Naive B cell (primary cell): ENCODE measurements around the gene MPP4. TPM values are rescaled to one million over a fixed set of nuclear protein-coding genes. Genes with fewer than 3 reads are reported as not detected.

Experiments used
- ATAC-seq, 2 donors: fragments of 150-1000 bp; cut with Tn5 transposase; 2 replicates each; pipeline ENCODE4 v1.10.0; 2021; ENCODE audit warnings: low read depth in 2 of 2, mild to moderate bottlenecking in 2 of 2, moderate library complexity in 2 of 2
- DNase-seq: peaks from one replicate; pipeline ENCODE4 v3.0.0; 2022
- H3K27ac Mint-ChIP-seq, 6 donors: one replicate each; pipeline ENCODE4 v1.8.0; 2020 to 2022; ENCODE audit warnings: mild to moderate bottlenecking in 6 of 6, mixed read lengths in 6 of 6, moderate library complexity in 5 of 6, inconsistent platforms in 2 of 6
- H3K27me3 Mint-ChIP-seq, 3 donors: one replicate each; pipeline ENCODE4 v1.8.0; 2021 to 2022; ENCODE audit warnings: mixed read lengths in 3 of 3, mild to moderate bottlenecking in 1 of 3
- H3K36me3 Mint-ChIP-seq, 2 donors: one replicate each; pipeline ENCODE4 v1.8.0; 2020 to 2022; ENCODE audit warnings: mixed read lengths in 2 of 2, inconsistent platforms in 1 of 2, mild to moderate bottlenecking in 1 of 2
- H3K4me1 Mint-ChIP-seq, 3 donors: one replicate each; pipeline ENCODE4 v1.8.0; 2020 to 2022; ENCODE audit warnings: mixed read lengths in 3 of 3, inconsistent platforms in 1 of 3, mild to moderate bottlenecking in 1 of 3, moderate library complexity in 1 of 3
- H3K4me3 Mint-ChIP-seq, 8 donors: one replicate each; pipeline ENCODE4 v1.8.0; 2020 to 2022; ENCODE audit warnings: mild to moderate bottlenecking in 8 of 8, mixed read lengths in 8 of 8, moderate library complexity in 8 of 8, inconsistent platforms in 2 of 8
- H3K9me3 Mint-ChIP-seq, 7 donors: one replicate each; pipeline ENCODE4 v1.8.0; 2020 to 2022; ENCODE audit warnings: mixed read lengths in 7 of 7, mild to moderate bottlenecking in 5 of 7, inconsistent platforms in 2 of 7, moderate library complexity in 1 of 7
- polyA plus RNA-seq, 6 donors: library from polyadenylated mRNA; unstranded; fragments of 300-500 nt; fragmentation: Illumina TruSeq; gene quantifications; one replicate each; pipeline ENCODE4 v1.2.3, GENCODE V29; 2021; ENCODE audit warnings: low read depth in 6 of 6

MPP4 gene
- polyA plus RNA-seq, 6 donors from 2014 or later = not detected

- ATAC-seq (no peak), DNase-seq (no peak)
- Mint-ChIP-seq H3K4me1 (peaks cover 5 to 10% (median 7%) of the 10 kb centered on the region in 3 donors), H3K4me3 (peak overlapping the region in 1 of 8 donors; percentile 30), H3K36me3 (peaks cover 0 to 7% of the 10 kb centered on the region in 2 donors), H3K9me3 (no peaks in the 10 kb centered on the region), H3K27me3 (peaks cover 0 to 5% (median 4%) of the 10 kb centered on the region in 3 donors), H3K27ac (no peak overlapping the region)
These were observed 59.2 kb downstream of the MPP4 start for GRCh38 chr2:201639205-201639604.

- no peak for DNase-seq
- Mint-ChIP-seq H3K27ac (no peak overlapping the region), H3K9me3 (no peaks in the 10 kb centered on the region), H3K36me3 (peaks cover 0 to 7% of the 10 kb centered on the region in 2 donors), H3K27me3 (no peaks in the 10 kb centered on the region), H3K4me3 (no peak overlapping the region), H3K4me1 (peaks cover under 1 to 5% (median 3%) of the 10 kb centered on the region in 3 donors)
- no peak for ATAC-seq
These were observed 60.1 kb downstream of the MPP4 start for GRCh38 chr2:201638326-201638725.

GRCh38 chr2:201633661-201634249, 64.7 kb downstream of the MPP4 start:
- no peaks in the 10 kb centered on the region for H3K4me1 Mint-ChIP-seq
- H3K9me3 Mint-ChIP-seq = peaks cover 0 to 3% (median 0%) of the 10 kb centered on the region in 7 donors

GRCh38 chr2:201631041-201631440, 67.4 kb downstream of the MPP4 start:
- Mint-ChIP-seq H3K36me3 (peaks cover 7 to 14% of the 10 kb centered on the region in 2 donors), H3K27me3 (no peaks in the 10 kb centered on the region), H3K27ac (peak overlapping the region in 1 of 6 donors; percentile 44), H3K9me3 (peaks cover 0 to 3% (median 0%) of the 10 kb centered on the region in 7 donors), H3K4me1 (no peaks in the 10 kb centered on the region), H3K4me3 (no peak overlapping the region)
- DNase-seq (no peak), ATAC-seq (no peak)

More at GRCh38 chr2:201633661-201634249, 64.7 kb downstream of the MPP4 start:
- DNase-seq (no peak), ATAC-seq (no peak)
- Mint-ChIP-seq H3K36me3 (peaks cover 7 to 14% of the 10 kb centered on the region in 2 donors), H3K27me3 (no peaks in the 10 kb centered on the region), H3K4me3 (no peak overlapping the region), H3K27ac (no peak overlapping the region)

- Mint-ChIP-seq H3K9me3 (peaks cover 0 to 3% (median 0%) of the 10 kb centered on the region in 7 donors), H3K4me1 (no peaks in the 10 kb centered on the region), H3K27me3 (no peaks in the 10 kb centered on the region), H3K4me3 (no peak overlapping the region), H3K27ac (no peak overlapping the region), H3K36me3 (peaks cover 7 to 14% of the 10 kb centered on the region in 2 donors)
- ATAC-seq = no peak
- no peak for DNase-seq
These were observed 67.9 kb downstream of the MPP4 start for GRCh38 chr2:201630577-201630976.

GRCh38 chr2:201628545-201628944, 69.9 kb downstream of the MPP4 start:
- no peak overlapping the region for H3K4me3 Mint-ChIP-seq
- peaks cover 0 to 3% (median 0%) of the 10 kb centered on the region in 7 donors for H3K9me3 Mint-ChIP-seq
- H3K4me1 Mint-ChIP-seq = no peaks in the 10 kb centered on the region
- no peak overlapping the region for H3K27ac Mint-ChIP-seq
- no peaks in the 10 kb centered on the region for H3K27me3 Mint-ChIP-seq
- H3K36me3 Mint-ChIP-seq = peaks cover 7% of the 10 kb centered on the region in 2 donors
- ATAC-seq = no peak
- DNase-seq = no peak

GRCh38 chr2:201622306-201622970, 76.0 kb downstream of the MPP4 start:
- H3K36me3 Mint-ChIP-seq = no peaks in the 10 kb centered on the region
- ATAC-seq = no peak
- H3K27me3 Mint-ChIP-seq = no peaks in the 10 kb centered on the region
- no peak for DNase-seq
- H3K27ac Mint-ChIP-seq = peak overlapping the region in 1 of 6 donors; percentile 39
- H3K4me1 Mint-ChIP-seq = no peaks in the 10 kb centered on the region
- H3K9me3 Mint-ChIP-seq = no peaks in the 10 kb centered on the region
- no peak overlapping the region for H3K4me3 Mint-ChIP-seq

- no peak for ATAC-seq
- no peaks in the 10 kb centered on the region for H3K4me1 Mint-ChIP-seq
- no peaks in the 10 kb centered on the region for H3K36me3 Mint-ChIP-seq
- DNase-seq = no peak
- H3K27ac Mint-ChIP-seq = no peak overlapping the region
- no peak overlapping the region for H3K4me3 Mint-ChIP-seq
- peaks cover 0 to 4% (median 0%) of the 10 kb centered on the region in 7 donors for H3K9me3 Mint-ChIP-seq
- H3K27me3 Mint-ChIP-seq = no peaks in the 10 kb centered on the region
These were observed 77.0 kb downstream of the MPP4 start for GRCh38 chr2:201621293-201621999.

- Mint-ChIP-seq H3K27me3 (peaks cover 0 to 9% (median under 1%) of the 10 kb centered on the region in 3 donors), H3K36me3 (no peaks in the 10 kb centered on the region), H3K9me3 (peaks cover 0 to 7% (median 0%) of the 10 kb centered on the region in 7 donors), H3K4me3 (peak overlapping the region in 1 of 8 donors; percentile 82), H3K27ac (no peak overlapping the region), H3K4me1 (no peaks in the 10 kb centered on the region)
- DNase-seq (no peak), ATAC-seq (peak in 1 of 2 donors; percentile 20)
These were observed 79.4 kb downstream of the MPP4 start for GRCh38 chr2:201618744-201619662.

GRCh38 chr2:201608021-201608420, 90.4 kb downstream of the MPP4 start:
- peaks cover 8 to 14% of the 10 kb centered on the region in 2 donors for H3K36me3 Mint-ChIP-seq
- peaks cover 0 to 24% (median 14%) of the 10 kb centered on the region in 7 donors for H3K9me3 Mint-ChIP-seq
- H3K27ac Mint-ChIP-seq = no peak overlapping the region
- ATAC-seq = no peak
- H3K27me3 Mint-ChIP-seq = peaks cover 16 to 52% (median 44%) of the 10 kb centered on the region in 3 donors
- DNase-seq = no peak
- no peaks in the 10 kb centered on the region for H3K4me1 Mint-ChIP-seq
- H3K4me3 Mint-ChIP-seq = no peak overlapping the region

GRCh38 chr2:201607568-201607967, 90.9 kb downstream of the MPP4 start:
- Mint-ChIP-seq H3K36me3 (peaks cover 8 to 14% of the 10 kb centered on the region in 2 donors), H3K9me3 (peaks cover 0 to 24% (median 14%) of the 10 kb centered on the region in 7 donors), H3K27me3 (peaks cover 19 to 52% (median 44%) of the 10 kb centered on the region in 3 donors), H3K4me1 (no peaks in the 10 kb centered on the region), H3K4me3 (no peak overlapping the region), H3K27ac (no peak overlapping the region)
- ATAC-seq = no peak
- DNase-seq = no peak

- peaks cover 27 to 59% (median 40%) of the 10 kb centered on the region in 3 donors for H3K27me3 Mint-ChIP-seq
- no peak overlapping the region for H3K27ac Mint-ChIP-seq
- no peak for DNase-seq
- H3K9me3 Mint-ChIP-seq = peaks cover 9 to 22% (median 17%) of the 10 kb centered on the region in 7 donors
- no peak overlapping the region for H3K4me3 Mint-ChIP-seq
- no peaks in the 10 kb centered on the region for H3K4me1 Mint-ChIP-seq
- H3K36me3 Mint-ChIP-seq = peaks cover 5 to 21% of the 10 kb centered on the region in 2 donors
- no peak for ATAC-seq
These were observed 97.5 kb downstream of the MPP4 start for GRCh38 chr2:201600906-201601305.

- Mint-ChIP-seq H3K36me3 (peaks cover 5 to 22% of the 10 kb centered on the region in 2 donors), H3K9me3 (peaks cover 13 to 27% (median 18%) of the 10 kb centered on the region in 7 donors), H3K4me3 (no peak overlapping the region), H3K27me3 (peaks cover 12 to 38% (median 24%) of the 10 kb centered on the region in 3 donors), H3K4me1 (no peaks in the 10 kb centered on the region), H3K27ac (no peak overlapping the region)
- DNase-seq (no peak), ATAC-seq (no peak)
These were observed 101.0 kb downstream of the MPP4 start for GRCh38 chr2:201597397-201597796.
